OCI-LY3 (cell line): ENCODE data around the gene KCND2.

Experiments used
- CTCF ChIP-seq: fragments of 200-600, 300-600 bp; sonication (generic); IDR thresholded peaks from 2 replicates; pipeline ENCODE4 v1.5.1; 2014; ENCODE audit warnings: antibody characterized with exemption, low read length, low read depth
- EZH2phosphoT487 ChIP-seq: fragments of 200-600 bp; shearing (Covaris generic); IDR thresholded peaks from 2 replicates; pipeline ENCODE4 v1.6.1; 2018; ENCODE audit warnings: antibody characterized with exemption, mixed run types, low read depth

GRCh38 chr7:120611975-120612374 is 339.0 kb downstream of the KCND2 start:
- no peak for TF ChIP-seq CTCF
- no peak for TF ChIP-seq EZH2phosphoT487
